ENCODE results near the gene WDR27.

The WDR27 gene

GRCh38 chr6:169678342-169678741 is 23.5 kb downstream of the WDR27 start:
- no peaks in the 10 kb centered on the region for H3K4me1 ChIP-seq (ENCODE audit: control insufficient read depth, insufficient read depth, low read length)
- no peak overlapping the region for H3K4me3 ChIP-seq (ENCODE audit: low read depth, low read length)
- peaks cover 0 to 54% of the 10 kb centered on the region in 2 experiments; a peak in 1 of 3 replicates for H3K36me3 ChIP-seq (ENCODE audit: control insufficient read depth in 2 of 2, insufficient read depth in 1 of 2, low read length in 2 of 2)
- no peak for TF ChIP-seq ZNF76 (tag by site-specific recombination; IDR thresholded peaks at IDR 0.05; ENCODE audit: borderline replicate concordance, low read depth)
- TF ChIP-seq ZNF10 (tag by site-specific recombination; IDR thresholded peaks at IDR 0.05): no peak
- TF ChIP-seq ZNF692 (tag by site-specific recombination; IDR thresholded peaks at IDR 0.05): no peak
- no peak for TF ChIP-seq ZBTB10 (tag by site-specific recombination; IDR thresholded peaks at IDR 0.05)
- TF ChIP-seq ZNF214 (tag by site-specific recombination; IDR thresholded peaks at IDR 0.05; ENCODE audit: borderline replicate concordance): no peak
- TF ChIP-seq TCF7L2 (IDR thresholded peaks at IDR 0.05; ENCODE audit: borderline replicate concordance, low read depth, low read length): no peak
- no peak for TF ChIP-seq ZNF140 (tag by site-specific recombination; IDR thresholded peaks at IDR 0.05)
- TF ChIP-seq ZNF571 (tag by site-specific recombination; IDR thresholded peaks at IDR 0.05): no peak
- no peak for TF ChIP-seq ZNF837 (tag by site-specific recombination; IDR thresholded peaks at IDR 0.05)
- no peak for TF ChIP-seq ZNF777 (tag by site-specific recombination; IDR thresholded peaks at IDR 0.05; ENCODE audit: borderline replicate concordance)
- TF ChIP-seq, protein P1, sequence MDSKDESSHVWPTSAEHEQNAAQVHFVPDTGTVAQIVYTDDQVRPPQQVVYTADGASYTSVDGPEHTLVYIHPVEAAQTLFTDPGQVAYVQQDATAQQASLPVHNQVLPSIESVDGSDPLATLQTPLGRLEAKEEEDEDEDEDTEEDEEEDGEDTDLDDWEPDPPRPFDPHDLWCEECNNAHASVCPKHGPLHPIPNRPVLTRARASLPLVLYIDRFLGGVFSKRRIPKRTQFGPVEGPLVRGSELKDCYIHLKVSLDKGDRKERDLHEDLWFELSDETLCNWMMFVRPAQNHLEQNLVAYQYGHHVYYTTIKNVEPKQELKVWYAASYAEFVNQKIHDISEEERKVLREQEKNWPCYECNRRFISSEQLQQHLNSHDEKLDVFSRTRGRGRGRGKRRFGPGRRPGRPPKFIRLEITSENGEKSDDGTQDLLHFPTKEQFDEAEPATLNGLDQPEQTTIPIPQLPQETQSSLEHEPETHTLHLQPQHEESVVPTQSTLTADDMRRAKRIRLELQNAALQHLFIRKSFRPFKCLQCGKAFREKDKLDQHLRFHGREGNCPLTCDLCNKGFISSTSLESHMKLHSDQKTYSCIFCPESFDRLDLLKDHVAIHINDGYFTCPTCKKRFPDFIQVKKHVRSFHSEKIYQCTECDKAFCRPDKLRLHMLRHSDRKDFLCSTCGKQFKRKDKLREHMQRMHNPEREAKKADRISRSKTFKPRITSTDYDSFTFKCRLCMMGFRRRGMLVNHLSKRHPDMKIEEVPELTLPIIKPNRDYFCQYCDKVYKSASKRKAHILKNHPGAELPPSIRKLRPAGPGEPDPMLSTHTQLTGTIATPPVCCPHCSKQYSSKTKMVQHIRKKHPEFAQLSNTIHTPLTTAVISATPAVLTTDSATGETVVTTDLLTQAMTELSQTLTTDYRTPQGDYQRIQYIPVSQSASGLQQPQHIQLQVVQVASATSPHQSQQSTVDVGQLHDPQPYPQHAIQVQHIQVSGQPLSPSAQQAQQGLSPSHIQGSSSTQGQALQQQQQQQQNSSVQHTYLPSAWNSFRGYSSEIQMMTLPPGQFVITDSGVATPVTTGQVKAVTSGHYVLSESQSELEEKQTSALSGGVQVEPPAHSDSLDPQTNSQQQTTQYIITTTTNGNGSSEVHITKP (tag by site-specific recombination; IDR thresholded peaks at IDR 0.05): no peak
- no peak for TF ChIP-seq ZNF202 (tag by site-specific recombination; IDR thresholded peaks at IDR 0.05; ENCODE audit: borderline replicate concordance)
- TF ChIP-seq ZNF19 (tag by site-specific recombination; IDR thresholded peaks at IDR 0.05; ENCODE audit: low read depth): no peak
- no peak for TF ChIP-seq ZNF426 (tag by site-specific recombination; IDR thresholded peaks at IDR 0.05)
- TF ChIP-seq OSR2 (tag by site-specific recombination; IDR thresholded peaks at IDR 0.05): no peak
- TF ChIP-seq ZNF549 (tag by site-specific recombination; IDR thresholded peaks at IDR 0.05): no peak
- no peaks in the 10 kb centered on the region for H3K9me3 ChIP-seq (ENCODE audit: control insufficient read depth, insufficient read depth, low read depth, low read length)
- ChIA-PET POLR2A (interaction anchor here (1.6 kb wide), 1 partner anchor 23 kb away, joined by 6 read pairs; the partner anchor contains the start of genes C6orf120 and WDR27), CTCF (interaction anchor here (0.6 kb wide), 1 partner anchor 17 kb away, joined by 4 read pairs; no protein-coding TSS in a partner anchor)
- H3K27ac ChIP-seq (ENCODE audit: extremely low read depth, low read depth, low read length): no peak overlapping the region

GRCh38 chr6:169677096-169677495 is 24.7 kb downstream of the WDR27 start:
- Histone ChIP-seq H3K9me3 (ENCODE audit: control insufficient read depth, insufficient read depth, low read depth, low read length) (no peaks in the 10 kb centered on the region), H3K27ac (ENCODE audit: extremely low read depth, low read depth, low read length) (no peak overlapping the region), H3K4me1 (ENCODE audit: control insufficient read depth, insufficient read depth, low read length) (no peaks in the 10 kb centered on the region), H3K4me3 (ENCODE audit: low read depth, low read length) (no peak overlapping the region), H3K36me3 (ENCODE audit: control insufficient read depth in 2 of 2, insufficient read depth in 1 of 2, low read length in 2 of 2) (peaks cover 0 to 52% of the 10 kb centered on the region in 2 experiments; a peak in 1 of 3 replicates)
- ChIA-PET POLR2A (interaction anchor here (1.6 kb wide), 1 partner anchor 24 kb away, joined by 6 read pairs; the partner anchor contains the start of genes C6orf120 and WDR27), CTCF (no interaction called here)
- TF ChIP-seq ZBTB49 (tag by site-specific recombination; IDR thresholded peaks at IDR 0.05; ENCODE audit: low read depth): no peak
- no peak for TF ChIP-seq MEIS1 (CRISPR knock-in tag; IDR thresholded peaks at IDR 0.05; ENCODE audit: borderline replicate concordance)
- no peak for TF ChIP-seq ZNF221 (tag by site-specific recombination; IDR thresholded peaks at IDR 0.05; ENCODE audit: borderline replicate concordance)
- TF ChIP-seq, protein P2, sequence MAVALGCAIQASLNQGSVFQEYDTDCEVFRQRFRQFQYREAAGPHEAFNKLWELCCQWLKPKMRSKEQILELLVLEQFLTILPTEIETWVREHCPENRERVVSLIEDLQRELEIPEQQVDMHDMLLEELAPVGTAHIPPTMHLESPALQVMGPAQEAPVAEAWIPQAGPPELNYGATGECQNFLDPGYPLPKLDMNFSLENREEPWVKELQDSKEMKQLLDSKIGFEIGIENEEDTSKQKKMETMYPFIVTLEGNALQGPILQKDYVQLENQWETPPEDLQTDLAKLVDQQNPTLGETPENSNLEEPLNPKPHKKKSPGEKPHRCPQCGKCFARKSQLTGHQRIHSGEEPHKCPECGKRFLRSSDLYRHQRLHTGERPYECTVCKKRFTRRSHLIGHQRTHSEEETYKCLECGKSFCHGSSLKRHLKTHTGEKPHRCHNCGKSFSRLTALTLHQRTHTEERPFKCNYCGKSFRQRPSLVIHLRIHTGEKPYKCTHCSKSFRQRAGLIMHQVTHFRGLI (tag by site-specific recombination; IDR thresholded peaks at IDR 0.05): no peak
- TF ChIP-seq ZNF660 (tag by site-specific recombination; IDR thresholded peaks at IDR 0.05): no peak
- TF ChIP-seq ZNF639 (tag by site-specific recombination; IDR thresholded peaks at IDR 0.05): no peak

Measured in HEK293 (cell line).